Cardiac fibroblast (primary cell): Measurements from ENCODE around the gene JAM2.

Experiments
- DNase-seq, 2 donors: peaks; one replicate each; pipeline versions ENCODE4 v3.0.0 to v3.0.0-alpha.2; 2010; ENCODE audit warnings: low read depth in 2 of 2
- H3K4me3 ChIP-seq, 2 donors: replicated peaks in 1 of 2; 1 replicate in 1 of 2; 2 replicates in 1 of 2; pipeline ENCODE4 v1.5.1; 2011; ENCODE audit warnings: low read depth in 2 of 2, low read length in 2 of 2, mild to moderate bottlenecking in 2 of 2, moderate library complexity in 1 of 2
- TF ChIP-seq, protein P1 (sequence below): IDR thresholded peaks from one replicate; pipeline ENCODE4 v1.5.1; 2011; ENCODE audit warnings: low read depth, mild to moderate bottlenecking, low read length, inconsistent platforms

JAM2 gene

DNA sequence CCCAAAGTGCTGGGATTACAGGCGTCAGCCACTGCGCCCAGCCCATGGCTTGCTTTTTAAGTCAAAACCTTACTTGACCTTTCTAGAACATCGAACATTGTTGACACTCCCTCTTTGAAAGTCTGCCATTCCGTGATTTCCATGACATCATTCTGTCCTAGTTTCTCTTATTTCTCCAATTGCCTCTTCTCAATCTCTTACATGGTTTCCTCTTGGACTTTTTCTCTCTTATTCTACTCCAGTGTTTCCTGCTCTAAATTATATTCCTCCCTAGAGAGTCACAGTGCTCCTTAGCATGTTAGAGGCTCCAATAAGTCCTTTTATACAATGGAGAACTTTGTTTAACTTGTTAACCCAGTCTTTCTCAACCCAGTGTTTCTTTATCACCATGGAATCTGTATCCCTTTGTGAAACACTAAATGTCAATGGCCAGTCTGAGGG, 25.5 kb downstream of the JAM2 start:
- TF ChIP-seq, protein P1, sequence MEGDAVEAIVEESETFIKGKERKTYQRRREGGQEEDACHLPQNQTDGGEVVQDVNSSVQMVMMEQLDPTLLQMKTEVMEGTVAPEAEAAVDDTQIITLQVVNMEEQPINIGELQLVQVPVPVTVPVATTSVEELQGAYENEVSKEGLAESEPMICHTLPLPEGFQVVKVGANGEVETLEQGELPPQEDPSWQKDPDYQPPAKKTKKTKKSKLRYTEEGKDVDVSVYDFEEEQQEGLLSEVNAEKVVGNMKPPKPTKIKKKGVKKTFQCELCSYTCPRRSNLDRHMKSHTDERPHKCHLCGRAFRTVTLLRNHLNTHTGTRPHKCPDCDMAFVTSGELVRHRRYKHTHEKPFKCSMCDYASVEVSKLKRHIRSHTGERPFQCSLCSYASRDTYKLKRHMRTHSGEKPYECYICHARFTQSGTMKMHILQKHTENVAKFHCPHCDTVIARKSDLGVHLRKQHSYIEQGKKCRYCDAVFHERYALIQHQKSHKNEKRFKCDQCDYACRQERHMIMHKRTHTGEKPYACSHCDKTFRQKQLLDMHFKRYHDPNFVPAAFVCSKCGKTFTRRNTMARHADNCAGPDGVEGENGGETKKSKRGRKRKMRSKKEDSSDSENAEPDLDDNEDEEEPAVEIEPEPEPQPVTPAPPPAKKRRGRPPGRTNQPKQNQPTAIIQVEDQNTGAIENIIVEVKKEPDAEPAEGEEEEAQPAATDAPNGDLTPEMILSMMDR, result no peak
- no peak overlapping the region for H3K4me3 ChIP-seq
- DNase-seq, result no peak

DNA sequence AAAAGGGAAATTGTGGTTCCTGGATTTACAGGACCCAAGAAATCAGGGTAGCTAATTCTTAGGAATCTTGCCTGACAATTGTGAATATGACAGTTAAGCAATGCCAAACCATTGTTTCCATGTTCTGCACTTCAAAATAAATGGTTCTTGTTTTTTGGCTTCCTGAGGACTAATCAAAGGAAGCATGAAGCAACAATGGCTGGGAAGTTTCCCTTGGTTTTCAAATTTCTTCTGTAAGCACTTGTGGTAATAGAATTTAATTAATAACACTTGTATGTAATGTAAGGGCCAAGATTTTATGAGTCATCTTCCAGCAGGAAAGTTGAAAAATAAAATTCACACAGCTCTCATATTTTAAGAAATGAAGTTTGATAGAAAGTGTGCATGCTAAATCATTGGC, 31.7 kb downstream of the JAM2 start:
- TF ChIP-seq, protein P1, result no peak
- H3K4me3 ChIP-seq, result no peak overlapping the region
- peak; percentile 36 to 73 for DNase-seq

DNA sequence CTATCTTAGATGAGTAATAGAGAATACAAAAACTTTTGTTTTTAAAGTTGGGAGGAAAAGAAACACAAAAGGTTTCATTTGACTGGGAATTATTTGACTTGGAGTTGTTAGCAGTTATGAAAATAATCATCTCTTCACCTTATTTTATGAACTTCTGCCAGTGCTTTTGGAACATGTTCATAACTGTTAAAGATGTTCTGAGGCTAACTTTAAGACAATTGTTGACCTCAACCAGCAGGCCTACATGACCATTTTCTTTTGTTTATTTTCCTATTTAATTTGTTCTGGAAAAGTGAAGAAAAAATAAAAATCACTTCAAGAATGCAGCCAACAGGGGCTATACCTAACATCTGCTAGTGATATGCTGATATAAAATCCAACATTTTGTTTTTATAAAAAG, 37.4 kb downstream of the JAM2 start:
- no peak overlapping the region for H3K4me3 ChIP-seq
- no peak for DNase-seq
- TF ChIP-seq, protein P1, result no peak

DNA sequence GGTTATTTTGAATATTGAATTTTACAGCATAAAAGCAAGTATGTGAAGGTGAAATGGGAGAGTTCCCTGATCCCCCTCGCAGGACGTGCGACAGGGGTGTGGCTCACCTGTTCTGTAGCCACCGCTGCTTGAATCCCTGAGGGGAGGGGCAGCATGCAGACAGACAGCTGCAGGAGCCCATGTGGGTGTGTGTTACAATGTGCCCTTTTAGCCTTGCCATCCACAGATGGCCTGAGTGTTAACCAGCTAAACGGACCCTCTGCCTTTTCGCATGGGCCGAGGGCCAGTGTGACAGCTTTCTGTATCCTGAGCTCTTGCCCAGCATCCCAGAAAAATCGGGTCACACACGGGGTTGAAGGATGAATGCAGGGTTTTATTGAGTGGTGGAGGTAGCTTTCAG, 43.3 kb downstream of the JAM2 start:
- H3K4me3 ChIP-seq, result no peak overlapping the region

DNA sequence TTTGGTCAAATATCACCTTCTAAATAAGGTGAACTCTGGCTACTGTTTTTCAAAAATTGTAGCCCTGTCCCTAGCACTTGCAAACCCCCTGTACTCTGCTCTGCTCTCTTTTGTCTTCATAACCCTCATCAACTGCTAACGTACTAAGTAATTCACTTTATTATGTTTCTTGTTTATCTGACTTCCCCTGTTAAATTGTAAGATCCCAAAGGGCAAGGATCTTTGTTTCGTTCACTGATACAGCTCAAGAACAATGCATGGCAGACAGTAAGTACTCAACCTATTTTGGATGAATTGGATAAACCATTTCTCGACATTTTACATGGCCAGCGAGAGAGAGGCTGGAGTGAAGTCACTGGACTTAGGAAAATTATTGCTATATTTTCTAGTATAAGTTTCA, 48.7 kb downstream of the JAM2 start:
- no peak overlapping the region for H3K4me3 ChIP-seq
- TF ChIP-seq, protein P1, result no peak
- no peak for DNase-seq

More for the DNA sequence above, 43.3 kb downstream of the JAM2 start:
- no peak for DNase-seq
- TF ChIP-seq, protein P1, result no peak

DNA sequence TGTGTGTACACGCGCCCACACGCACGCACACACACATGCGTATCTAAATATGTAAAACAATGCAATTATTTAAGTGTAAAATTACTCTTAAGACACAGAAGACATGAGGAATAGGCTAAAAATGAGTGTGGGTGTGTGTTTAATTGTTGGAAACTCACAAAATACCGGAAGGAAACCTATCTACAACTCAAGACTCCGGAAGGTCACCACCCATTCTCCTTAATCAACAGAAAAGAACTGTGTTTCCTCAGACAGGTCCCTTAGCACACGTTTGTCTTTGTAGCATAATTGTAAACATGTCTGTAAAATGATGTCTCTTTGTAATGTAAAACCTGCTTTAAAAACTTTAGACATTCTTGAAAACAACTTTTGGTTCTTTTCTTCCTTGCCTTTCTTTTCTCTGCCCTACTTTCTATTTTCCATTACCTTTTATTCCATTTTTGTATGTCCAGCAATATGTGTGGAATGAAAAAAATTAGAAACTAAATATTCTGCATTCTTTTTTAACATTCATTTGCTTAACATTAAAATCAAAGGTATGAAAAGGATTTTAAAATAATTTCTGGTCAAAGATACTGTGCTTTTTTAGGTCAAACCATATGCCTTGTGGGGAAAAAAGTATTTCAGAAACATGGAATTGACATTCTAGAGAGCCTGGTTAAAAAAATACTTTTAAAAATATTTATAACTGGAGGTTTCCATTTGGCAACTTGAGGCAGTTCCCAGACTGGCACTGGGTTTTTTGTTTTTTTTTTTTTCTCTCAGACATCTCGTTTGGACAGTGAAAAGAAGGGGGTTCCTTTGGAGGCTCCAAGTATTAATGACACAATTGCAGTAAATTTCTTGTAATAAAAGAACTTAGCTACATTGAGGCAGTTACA, 49.5 kb downstream of the JAM2 start:
- H3K4me3 ChIP-seq, result no peak overlapping the region
- DNase-seq, result no peak
- TF ChIP-seq, protein P1, result no peak
